Measurements from ENCODE around the gene AP1G1.
A peak's percentile ranks its signal among the peaks of the same experiment; 100 is the strongest.

Gene AP1G1

GRCh38 chr16:71808593-71809459, at the start of gene AP1G1:
TSS of gene AP1G1 (minus strand) at chr16:71808834. CDS start at chr16:71789479, 19,355 bp downstream.
- Mint-ChIP-seq H3K4me1 (ENCODE audit: low read depth) (peaks cover 45% of the 10 kb centered on the region), H3K9me3 (no peaks in the 10 kb centered on the region), H3K27me3 (no peaks in the 10 kb centered on the region), H3K4me3 (peak within 1 kb of the TSS; percentile 95), H3K27ac (peak within 1 kb of the TSS; percentile 100), H3K36me3 (ENCODE audit: low read depth) (peaks cover 11% of the 10 kb centered on the region)

DNA sequence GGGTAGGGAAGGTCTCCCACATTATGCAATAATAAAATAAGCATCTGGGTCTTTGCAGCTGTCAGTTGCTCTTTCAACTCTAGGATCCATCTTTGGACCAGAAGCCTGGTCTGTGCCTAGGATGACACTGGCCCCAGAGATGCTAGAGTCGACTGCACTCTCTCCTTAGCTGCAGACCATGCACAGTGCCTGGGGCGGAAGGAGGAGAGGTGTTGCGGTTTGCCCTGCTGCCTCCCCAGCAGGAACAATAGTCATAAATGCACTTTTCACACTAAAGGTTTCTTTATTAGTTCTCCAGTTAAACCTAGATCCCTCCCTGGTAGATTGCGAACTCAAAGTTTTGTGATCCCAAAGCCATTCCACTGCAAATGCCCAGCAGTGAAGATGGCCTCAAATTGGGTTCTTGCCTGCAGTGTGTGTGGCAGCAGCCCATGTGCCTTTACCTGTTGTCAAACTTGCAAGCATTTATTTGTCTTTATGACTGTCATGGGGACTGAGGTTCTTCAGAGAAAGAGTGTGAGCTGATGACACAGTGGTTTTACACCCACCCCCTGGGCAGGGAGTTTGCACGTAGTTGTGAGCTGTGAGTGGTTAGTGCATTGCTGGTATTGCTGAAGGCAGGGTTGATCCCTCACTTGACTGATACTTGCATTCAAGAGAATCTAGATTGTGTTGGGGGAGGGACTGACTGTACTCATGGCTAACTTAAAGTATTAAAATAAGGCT, 47.5 kb upstream of the AP1G1 start:
- Mint-ChIP-seq H3K4me3 (no peak overlapping the region), H3K27ac (peak overlapping the region; percentile 59), H3K27me3 (no peaks in the 10 kb centered on the region), H3K4me1 (ENCODE audit: low read depth) (peaks cover 48% of the 10 kb centered on the region), H3K9me3 (no peaks in the 10 kb centered on the region), H3K36me3 (ENCODE audit: low read depth) (peaks cover 22% of the 10 kb centered on the region)

GRCh38 chr16:71854369-71854948, 45.8 kb upstream of the AP1G1 start:
- Mint-ChIP-seq H3K4me3 (no peak overlapping the region), H3K4me1 (ENCODE audit: low read depth) (peaks cover 48% of the 10 kb centered on the region), H3K27me3 (no peaks in the 10 kb centered on the region), H3K9me3 (no peaks in the 10 kb centered on the region), H3K27ac (no peak overlapping the region), H3K36me3 (ENCODE audit: low read depth) (peaks cover 34% of the 10 kb centered on the region)

DNA sequence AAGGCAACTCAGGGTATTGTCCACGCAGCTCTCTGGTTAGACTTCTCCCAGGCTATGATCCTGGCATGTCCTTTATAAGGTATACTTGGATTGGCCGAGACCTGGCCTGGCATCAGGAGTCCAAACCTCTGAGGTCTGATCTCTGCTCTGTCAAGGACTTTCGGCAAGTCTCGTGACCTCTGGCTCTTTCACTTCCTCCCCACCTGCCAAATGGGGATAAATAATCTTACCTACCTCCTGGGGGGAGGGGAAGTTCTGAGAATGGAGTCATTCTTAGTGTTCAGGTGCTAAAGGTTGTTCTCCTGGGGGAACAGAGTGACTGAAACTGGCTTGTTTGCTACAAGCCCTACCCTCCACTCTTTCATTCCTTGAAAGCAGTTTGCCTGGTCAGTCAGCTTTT, 44.8 kb upstream of the AP1G1 start:
- H3K27ac Mint-ChIP-seq = no peak overlapping the region
- H3K4me3 Mint-ChIP-seq = no peak overlapping the region
- H3K9me3 Mint-ChIP-seq = no peaks in the 10 kb centered on the region
- H3K4me1 Mint-ChIP-seq (ENCODE audit: low read depth) = peaks cover 48% of the 10 kb centered on the region
- H3K27me3 Mint-ChIP-seq = no peaks in the 10 kb centered on the region
- H3K36me3 Mint-ChIP-seq (ENCODE audit: low read depth) = peaks cover 41% of the 10 kb centered on the region

DNA sequence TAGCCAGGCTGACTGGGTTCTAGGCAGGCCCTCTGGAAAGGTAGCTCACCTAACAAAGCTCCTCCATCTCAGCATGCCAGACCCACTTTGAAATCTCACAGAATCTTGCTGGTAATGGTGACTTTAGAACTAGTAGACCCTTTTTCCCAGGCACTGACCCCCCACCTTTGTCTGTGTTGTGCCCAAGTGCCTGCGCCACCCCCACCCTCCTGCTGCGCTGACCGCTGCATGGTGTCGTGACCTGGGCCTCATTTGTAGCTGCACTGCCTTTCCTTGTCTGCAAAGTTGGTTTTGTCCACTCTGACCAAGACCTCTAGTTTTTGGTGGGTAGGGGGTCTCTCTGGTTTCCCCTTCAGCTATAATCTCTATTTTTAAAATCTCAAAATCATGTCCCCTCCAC, 43.9 kb upstream of the AP1G1 start:
- Mint-ChIP-seq H3K27me3 (no peaks in the 10 kb centered on the region), H3K36me3 (ENCODE audit: low read depth) (peaks cover 46% of the 10 kb centered on the region), H3K4me3 (no peak overlapping the region), H3K27ac (no peak overlapping the region), H3K4me1 (ENCODE audit: low read depth) (peaks cover 50% of the 10 kb centered on the region), H3K9me3 (no peaks in the 10 kb centered on the region)

DNA sequence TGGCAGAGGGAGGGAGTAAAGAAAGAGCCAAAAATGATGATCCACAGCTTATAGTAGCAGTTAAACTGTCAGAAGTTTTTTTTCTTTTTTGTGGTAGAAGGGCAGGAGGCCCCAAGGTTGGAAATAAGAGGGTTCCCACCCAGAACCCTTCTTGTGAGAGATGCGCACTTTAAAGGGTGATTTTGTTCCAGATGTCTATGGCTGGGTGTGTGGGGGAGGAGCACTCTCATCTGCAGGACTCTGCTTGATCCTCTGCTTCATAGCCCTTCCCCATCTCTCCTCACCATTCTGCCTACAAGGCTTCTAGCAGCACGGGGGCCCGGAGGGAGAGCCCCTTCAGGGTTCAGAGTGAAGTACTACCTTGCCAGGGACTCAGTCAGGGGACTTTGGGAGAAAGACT, 43.5 kb upstream of the AP1G1 start:
- no peak overlapping the region for H3K27ac Mint-ChIP-seq
- H3K9me3 Mint-ChIP-seq = no peaks in the 10 kb centered on the region
- peaks cover 46% of the 10 kb centered on the region for H3K36me3 Mint-ChIP-seq (ENCODE audit: low read depth)

DNA sequence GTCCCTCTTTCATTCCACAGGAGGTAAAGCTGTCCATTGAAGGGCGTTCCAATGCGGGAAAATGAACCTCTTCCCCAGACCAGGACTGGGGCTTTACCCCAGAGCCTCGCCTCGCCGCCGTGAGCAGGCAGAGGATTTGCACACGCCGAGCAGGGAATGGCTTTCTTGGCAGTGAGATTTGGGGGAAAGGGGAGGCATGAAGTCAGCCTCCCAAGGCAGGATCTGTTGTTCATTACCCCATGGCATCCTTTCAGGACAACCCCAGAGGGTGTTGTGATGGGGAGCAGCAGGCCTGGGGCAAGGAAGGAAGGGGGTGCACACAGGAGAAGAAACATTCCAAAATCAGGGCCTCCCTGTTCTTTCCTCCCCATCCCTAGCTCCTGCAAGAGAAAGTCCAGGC, 43.1 kb upstream of the AP1G1 start:
- Mint-ChIP-seq H3K4me1 (ENCODE audit: low read depth) (peaks cover 58% of the 10 kb centered on the region), H3K4me3 (no peak overlapping the region), H3K27ac (no peak overlapping the region), H3K9me3 (no peaks in the 10 kb centered on the region), H3K36me3 (ENCODE audit: low read depth) (peaks cover 46% of the 10 kb centered on the region), H3K27me3 (no peaks in the 10 kb centered on the region)

More for the DNA sequence above, 43.5 kb upstream of the AP1G1 start:
- Mint-ChIP-seq H3K27me3 (no peaks in the 10 kb centered on the region), H3K4me1 (ENCODE audit: low read depth) (peaks cover 54% of the 10 kb centered on the region), H3K4me3 (no peak overlapping the region)

DNA sequence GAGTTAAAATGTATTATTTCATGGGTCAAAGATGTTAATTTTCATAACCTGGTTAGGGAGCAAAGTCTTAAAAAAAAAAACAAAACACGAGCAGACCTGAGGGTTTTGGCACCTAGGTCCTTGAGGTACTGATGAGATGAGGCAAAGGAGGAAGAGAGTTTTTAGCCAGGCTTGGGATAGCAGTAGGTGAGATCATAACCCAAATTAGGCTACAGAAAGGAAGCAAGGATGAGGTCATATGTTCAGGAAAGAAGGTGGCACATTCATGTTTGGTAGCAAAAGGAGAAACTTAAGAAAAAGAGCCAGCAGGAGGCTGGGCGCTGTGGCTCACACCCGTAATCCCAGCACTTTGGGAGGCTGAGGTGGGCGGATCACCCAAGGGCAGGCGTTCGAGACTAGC, 40.0 kb upstream of the AP1G1 start:
- Mint-ChIP-seq H3K27me3 (no peaks in the 10 kb centered on the region), H3K27ac (no peak overlapping the region), H3K4me1 (ENCODE audit: low read depth) (peaks cover 43% of the 10 kb centered on the region), H3K36me3 (ENCODE audit: low read depth) (peaks cover 32% of the 10 kb centered on the region), H3K4me3 (no peak overlapping the region), H3K9me3 (no peaks in the 10 kb centered on the region)

DNA sequence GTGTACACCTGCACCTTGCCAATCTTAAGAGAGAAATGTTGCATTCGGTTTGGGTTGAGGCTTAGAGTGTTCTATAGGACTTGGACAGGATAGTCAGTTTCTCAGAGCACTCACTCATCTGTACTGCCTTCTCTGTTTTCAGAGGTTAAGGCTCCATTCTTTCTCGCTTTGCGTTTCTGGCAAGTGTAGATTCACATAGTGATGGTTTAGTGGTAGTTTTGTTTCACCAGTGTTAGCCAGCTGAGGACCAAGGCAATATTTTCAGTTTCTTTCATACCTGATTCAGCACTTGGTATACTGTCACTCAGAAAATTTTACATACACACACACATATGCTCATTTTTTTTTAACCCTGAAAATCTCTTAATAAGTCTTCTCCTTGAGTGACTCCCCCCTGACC, 38.5 kb upstream of the AP1G1 start:
- peaks cover 45% of the 10 kb centered on the region for H3K4me1 Mint-ChIP-seq (ENCODE audit: low read depth)
- H3K27ac Mint-ChIP-seq = peak overlapping the region; percentile 77
- peaks cover 32% of the 10 kb centered on the region for H3K36me3 Mint-ChIP-seq (ENCODE audit: low read depth)
- H3K27me3 Mint-ChIP-seq = no peaks in the 10 kb centered on the region
- H3K4me3 Mint-ChIP-seq = peak overlapping the region; percentile 91
- H3K9me3 Mint-ChIP-seq = no peaks in the 10 kb centered on the region

GRCh38 chr16:71846431-71846830, 37.8 kb upstream of the AP1G1 start:
- no peaks in the 10 kb centered on the region for H3K9me3 Mint-ChIP-seq
- peaks cover 41% of the 10 kb centered on the region for H3K4me1 Mint-ChIP-seq (ENCODE audit: low read depth)
- H3K27me3 Mint-ChIP-seq = no peaks in the 10 kb centered on the region
- H3K27ac Mint-ChIP-seq = peak overlapping the region; percentile 77
- peaks cover 27% of the 10 kb centered on the region for H3K36me3 Mint-ChIP-seq (ENCODE audit: low read depth)
- peak overlapping the region; percentile 91 for H3K4me3 Mint-ChIP-seq

GRCh38 chr16:71845639-71846430, 37.2 kb upstream of the AP1G1 start, which contains the start of gene ATXN1L:
TSS of gene ATXN1L (plus strand) at chr16:71845976. CDS start at chr16:71849741, 3,765 bp downstream.
- Mint-ChIP-seq H3K36me3 (ENCODE audit: low read depth) (peaks cover 24% of the 10 kb centered on the region), H3K27ac (peak within 1 kb of the TSS; percentile 93), H3K27me3 (no peaks in the 10 kb centered on the region), H3K4me3 (peak within 1 kb of the TSS; percentile 91), H3K4me1 (ENCODE audit: low read depth) (peaks cover 39% of the 10 kb centered on the region), H3K9me3 (no peaks in the 10 kb centered on the region)

DNA sequence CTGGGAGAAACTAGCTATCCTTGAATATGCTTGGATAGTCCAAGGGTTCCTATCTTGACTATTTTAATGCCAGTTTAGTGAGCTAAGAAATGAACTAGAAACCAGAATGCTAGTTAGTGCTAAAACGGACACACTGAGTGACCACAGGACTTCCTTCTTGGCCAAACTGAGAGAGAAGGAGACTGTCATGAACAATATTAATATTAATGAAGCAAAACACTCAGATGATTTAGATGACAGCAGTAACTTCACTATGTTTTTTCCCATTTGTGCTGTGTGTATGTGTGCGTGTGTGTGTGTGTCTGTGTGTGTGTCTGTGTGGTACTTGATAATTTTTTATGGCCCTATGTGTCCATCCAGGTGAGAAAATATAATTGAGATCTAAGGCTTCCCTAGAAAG, 34.9 kb upstream of the AP1G1 start:
- Mint-ChIP-seq H3K27ac (no peak overlapping the region), H3K9me3 (no peaks in the 10 kb centered on the region), H3K27me3 (no peaks in the 10 kb centered on the region), H3K4me1 (ENCODE audit: low read depth) (peaks cover 39% of the 10 kb centered on the region), H3K4me3 (no peak overlapping the region), H3K36me3 (ENCODE audit: low read depth) (peaks cover 7% of the 10 kb centered on the region)

DNA sequence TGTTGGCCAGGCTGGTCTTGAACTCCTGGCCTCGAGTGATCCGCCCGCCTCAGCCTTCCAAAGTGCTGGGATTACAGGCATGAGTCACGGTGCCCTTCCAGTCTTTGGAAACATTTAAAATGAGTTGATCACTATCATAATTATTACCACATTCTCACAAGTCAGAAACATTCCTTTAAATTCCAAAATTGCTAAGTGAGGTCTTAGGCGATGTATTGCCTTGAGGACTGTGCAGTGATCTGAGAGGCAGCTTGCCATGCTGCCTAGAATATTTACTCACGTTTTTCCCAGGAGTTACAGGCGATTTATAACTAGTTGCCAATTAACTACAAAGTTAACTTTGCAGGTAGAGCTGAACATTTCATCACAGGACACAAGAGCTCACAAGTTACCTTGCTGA, 31.4 kb upstream of the AP1G1 start:
- no peak overlapping the region for H3K27ac Mint-ChIP-seq
- H3K4me1 Mint-ChIP-seq (ENCODE audit: low read depth) = peaks cover 18% of the 10 kb centered on the region
- H3K9me3 Mint-ChIP-seq = no peaks in the 10 kb centered on the region
- no peaks in the 10 kb centered on the region for H3K27me3 Mint-ChIP-seq
- no peaks in the 10 kb centered on the region for H3K36me3 Mint-ChIP-seq (ENCODE audit: low read depth)
- no peak overlapping the region for H3K4me3 Mint-ChIP-seq

- Mint-ChIP-seq H3K27me3 (no peaks in the 10 kb centered on the region), H3K9me3 (no peaks in the 10 kb centered on the region), H3K36me3 (ENCODE audit: low read depth) (no peaks in the 10 kb centered on the region), H3K4me1 (ENCODE audit: low read depth) (peaks cover 3% of the 10 kb centered on the region), H3K4me3 (no peak overlapping the region), H3K27ac (no peak overlapping the region)
Observed at GRCh38 chr16:71837150-71837549, 28.5 kb upstream of the AP1G1 start.

Measured in stimulated activated naive CD8-positive, alpha-beta T cell treated with anti-CD3 and anti-CD28 coated beads, Interleukin-15, Interleukin-2, amounts not matched to agents 100 ng/mL and 50 ng/mL, for 24 hours (primary cell).